GM19452 (cell line): ENCODE data around the gene IL12RB2.
"Not testable (repeated sequence)": the region's sequence is repeated elsewhere in the genome, so short reads cannot be mapped to it uniquely, and the experiment has no call there.

ENCODE experiments used
- ATAC-seq: cut with Tn5 transposase; IDR thresholded peaks from one replicate; pipeline ENCODE4 v1.9.1; 2021; ENCODE audit not compliant: unreplicated experiment

Gene IL12RB2

DNA sequence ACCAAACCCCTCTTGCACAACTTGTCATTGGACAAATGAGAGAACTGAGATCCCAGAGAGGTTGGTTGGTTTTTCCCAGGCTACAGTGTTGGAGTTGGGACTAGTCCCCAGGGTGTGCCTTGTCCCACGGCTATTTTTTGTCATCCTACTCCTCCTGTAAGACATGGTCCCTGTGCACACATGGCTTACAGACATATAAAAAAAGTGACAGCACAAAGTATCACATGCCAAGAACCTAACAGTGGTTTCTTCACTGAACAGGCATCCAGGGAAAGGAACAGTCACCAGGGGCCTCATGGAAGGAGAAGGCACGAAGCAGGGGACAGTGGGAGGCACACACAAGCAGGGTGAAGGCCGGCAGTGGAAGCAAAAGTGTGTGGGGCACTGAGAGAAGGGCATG is 86.1 kb downstream of the IL12RB2 start:
- no peak for ATAC-seq

DNA sequence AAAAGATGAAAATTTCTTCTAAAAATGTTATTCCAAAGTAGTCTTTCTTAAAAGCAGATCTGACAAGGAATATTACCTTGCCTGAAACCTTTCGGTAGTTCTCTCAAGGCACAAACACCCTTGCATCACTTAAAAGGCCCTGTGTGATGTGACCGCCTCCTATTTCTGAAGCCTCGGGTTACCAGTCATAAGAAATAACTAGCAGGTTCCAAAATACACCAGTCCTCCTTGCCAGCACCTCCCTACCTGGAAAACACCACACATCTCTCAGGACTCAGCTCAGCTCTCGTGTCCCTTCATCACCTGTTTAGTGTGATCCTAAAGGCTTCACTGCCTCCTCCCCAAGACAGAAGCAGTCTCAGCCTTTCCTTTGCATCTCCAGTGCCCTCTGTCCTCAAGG is 86.9 kb downstream of the IL12RB2 start:
- ATAC-seq: no peak

DNA sequence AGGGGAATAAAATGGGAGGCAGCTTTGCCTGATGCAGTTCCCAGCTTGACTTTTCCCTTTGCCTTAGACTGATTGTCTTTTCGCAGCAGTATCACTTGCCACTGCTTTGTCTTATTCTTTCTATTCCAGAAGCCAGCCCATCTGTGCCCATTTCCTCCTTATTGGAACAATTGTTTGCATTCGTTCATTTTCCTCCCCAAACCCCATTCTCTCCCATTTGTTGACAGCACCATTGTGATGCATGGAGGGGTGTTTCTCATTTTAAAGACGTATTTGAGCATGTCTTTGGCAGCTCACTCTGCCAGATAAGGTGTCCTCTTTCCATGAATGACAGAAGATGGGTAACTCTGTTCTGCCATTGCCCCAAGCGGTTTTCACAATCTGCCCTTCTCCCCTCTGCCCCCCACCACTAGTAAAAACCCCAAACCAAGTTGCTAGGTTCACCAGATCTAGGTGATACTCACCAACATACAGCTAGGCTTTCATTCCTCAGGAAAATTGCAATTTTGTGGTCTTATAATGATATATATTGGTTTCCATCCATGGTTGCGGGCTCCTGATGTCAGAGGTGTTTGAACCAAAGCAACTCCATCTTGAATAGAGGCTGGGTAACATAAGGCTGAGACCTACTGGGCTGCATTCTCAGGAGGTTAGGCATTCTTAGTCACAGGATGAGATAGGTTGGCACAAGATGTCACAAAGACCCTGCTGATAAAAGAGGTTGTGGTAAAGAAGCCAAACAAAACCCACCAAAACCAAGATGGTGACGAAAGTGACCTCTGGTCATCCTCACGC is 91.7 kb downstream of the IL12RB2 start:
- no peak for ATAC-seq

DNA sequence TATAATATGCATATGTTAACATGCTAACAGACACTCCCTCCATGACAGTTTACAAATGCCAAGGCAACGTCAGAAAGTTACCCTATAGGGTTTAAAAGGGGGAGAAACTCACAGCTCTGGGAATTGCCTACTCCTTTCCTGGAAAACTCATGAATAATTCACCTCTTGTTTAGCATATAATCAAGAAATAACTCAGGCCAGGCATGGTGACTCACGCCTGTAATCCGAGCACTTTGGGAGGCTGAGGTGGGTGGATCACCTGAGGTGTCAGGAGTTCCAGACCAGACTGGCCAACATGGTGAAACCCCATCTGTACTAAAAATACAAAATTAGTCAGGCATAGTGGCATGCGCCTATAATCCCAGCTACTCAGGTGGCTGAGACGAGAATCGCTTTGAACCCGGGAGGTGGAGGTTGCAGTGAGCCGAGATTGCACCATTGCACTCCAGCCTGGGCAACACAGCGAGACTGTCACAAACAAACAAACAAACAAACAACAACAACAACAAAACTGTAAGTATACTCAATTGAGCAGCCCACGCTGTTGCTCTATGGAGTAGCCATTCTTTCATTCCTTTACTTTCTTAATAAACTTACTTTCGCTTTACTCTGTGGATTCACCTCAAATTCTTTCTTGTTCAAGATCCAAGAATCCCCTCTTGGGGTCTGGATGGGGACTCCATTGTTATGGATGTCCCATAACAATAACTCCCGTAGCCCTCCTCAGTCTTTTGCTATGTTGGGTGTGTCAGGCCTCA is 92.5 kb downstream of the IL12RB2 start:
- not testable (repeated sequence) for ATAC-seq

DNA sequence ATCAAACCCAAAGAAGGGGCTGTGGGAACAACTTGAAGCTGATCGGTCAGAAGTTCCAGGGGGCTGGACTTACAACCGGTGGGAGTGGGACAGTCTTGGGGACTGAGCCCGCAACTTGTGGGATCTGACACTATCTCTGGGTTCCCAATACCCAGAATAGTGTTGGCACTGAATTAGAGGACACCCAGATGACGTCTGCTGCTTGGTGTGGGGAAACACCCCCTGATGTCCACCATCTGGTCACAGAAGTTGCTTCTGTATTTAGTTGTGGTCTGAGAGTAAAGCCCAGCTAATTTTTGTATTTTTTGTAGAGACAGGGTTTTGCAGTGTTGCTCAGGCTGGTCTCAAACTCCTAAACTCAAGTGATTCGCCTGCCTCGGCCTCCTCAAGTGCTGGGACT is 93.8 kb downstream of the IL12RB2 start:
- no peak for ATAC-seq

- ATAC-seq: no peak
These were observed 96.5 kb downstream of the IL12RB2 start for GRCh38 chr1:67404212-67404620.

DNA sequence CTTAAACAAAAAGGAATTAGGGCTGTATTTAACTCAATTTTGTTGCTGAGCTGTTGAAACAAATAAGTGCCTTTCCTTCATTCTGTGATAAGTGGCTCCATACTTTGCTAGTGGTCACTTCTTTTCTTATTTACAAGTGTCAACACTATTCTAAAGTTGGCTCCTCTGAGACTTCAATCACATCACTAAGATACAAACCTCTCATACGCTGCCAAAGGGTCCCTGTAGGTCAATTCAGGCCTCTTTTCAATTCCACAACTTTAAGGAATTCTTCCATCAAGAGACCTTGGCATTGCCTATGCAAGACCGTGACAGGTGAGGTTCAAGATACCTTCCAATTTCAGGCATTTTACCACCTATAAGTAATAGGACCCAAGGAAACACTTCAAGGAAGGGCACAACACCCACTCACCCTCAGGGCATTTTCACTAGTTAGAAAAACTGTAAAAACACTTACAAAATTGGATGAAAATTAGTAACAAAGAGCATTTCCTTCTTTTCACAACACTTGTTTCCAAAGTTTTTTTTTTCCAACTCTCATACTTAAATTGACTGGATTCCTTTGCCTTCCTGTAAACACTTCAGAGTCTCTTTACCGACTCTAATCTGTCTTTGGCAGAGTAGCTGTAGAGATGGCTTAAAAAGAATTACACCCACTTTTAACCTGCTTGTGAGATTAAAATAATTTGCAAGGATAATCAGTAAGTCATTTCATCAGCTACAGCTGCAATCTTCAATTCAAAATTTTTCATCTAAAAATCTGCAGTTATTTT is 98.0 kb downstream of the IL12RB2 start:
- ATAC-seq: no peak

DNA sequence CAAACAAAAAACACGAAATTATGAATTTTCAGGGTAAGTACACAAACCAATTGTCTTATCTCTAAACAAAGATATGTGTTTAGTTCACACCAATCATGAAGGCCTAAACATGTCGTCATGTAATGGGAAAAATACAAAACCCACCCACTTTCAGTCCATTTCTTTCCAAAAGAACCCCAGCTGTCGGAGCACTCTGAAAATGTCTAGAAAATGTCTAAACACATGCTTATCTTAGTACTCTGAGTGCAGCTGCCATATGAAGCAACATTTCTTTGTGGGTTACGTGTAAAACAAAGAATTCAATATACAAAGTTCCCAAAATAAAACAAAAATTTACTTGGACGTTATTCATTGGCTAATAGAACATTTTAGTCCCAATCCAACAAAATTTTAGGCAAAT is 99.8 kb downstream of the IL12RB2 start:
- ATAC-seq: no peak

DNA sequence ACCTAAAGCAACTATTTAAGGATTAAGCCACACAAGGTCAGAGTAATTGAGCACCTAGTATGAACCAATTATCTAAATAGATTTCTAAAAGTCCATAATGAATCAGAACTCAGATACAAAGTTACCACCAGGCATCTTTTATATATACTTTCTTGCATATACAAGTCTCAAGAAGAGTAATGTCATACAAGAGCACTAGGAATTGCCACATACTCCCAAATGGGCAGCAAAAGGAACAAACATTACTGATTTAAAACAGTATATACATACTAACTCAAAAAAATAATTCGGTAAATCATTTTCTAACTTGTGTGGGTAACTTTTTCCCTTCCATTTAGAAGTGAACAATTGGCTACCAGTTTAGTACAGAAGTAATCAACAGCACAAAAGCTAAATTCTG is 100.5 kb downstream of the IL12RB2 start:
- no peak for ATAC-seq

GRCh38 chr1:67413101-67413500 is 105.4 kb downstream of the IL12RB2 start:
- not testable (repeated sequence) for ATAC-seq

- ATAC-seq: no peak
These were observed 106.9 kb downstream of the IL12RB2 start for GRCh38 chr1:67414574-67414973.

DNA sequence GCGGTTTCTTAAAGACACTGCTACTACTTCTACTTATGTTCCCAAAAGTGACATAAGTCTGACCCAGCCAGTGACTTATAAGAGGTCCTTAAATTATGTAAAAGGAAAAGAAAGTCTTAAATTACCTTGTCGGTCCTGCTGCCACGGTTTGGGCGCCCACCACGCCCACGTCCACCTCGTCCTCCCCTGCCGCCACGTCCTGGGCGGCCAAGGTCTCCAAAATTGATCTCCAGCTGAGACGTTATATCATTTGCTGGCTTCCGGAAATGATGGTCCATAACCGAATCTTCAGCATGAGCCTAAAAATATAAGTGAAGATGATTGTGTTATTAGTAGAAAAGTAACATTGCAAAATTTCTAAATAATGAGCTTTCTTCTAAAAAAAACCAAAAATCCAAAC is 107.4 kb downstream of the IL12RB2 start:
- no peak for ATAC-seq

DNA sequence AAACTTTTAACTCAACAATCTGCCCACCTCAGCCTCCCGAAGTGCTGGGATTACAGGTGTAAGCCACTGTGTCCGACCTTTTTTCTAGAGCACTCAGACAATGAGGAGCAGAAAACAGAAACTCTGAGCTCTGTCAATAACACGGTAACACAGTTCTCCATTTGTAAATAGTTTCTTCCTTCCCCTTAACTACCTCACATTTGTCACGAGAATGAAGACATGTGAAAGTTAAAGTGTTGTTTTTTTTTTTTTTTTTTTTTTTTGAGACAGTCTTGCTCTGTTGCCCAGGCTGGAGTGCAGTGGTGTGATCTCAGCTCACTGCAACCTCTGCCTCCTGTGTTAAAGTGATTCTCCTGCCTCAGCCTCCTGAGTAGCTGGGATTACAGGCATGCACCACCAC is 110.1 kb downstream of the IL12RB2 start:
- not testable (repeated sequence) for ATAC-seq

- ATAC-seq: no peak
These were observed 111.3 kb downstream of the IL12RB2 start for GRCh38 chr1:67418839-67419586.

- ATAC-seq: no peak
These were observed 113.3 kb downstream of the IL12RB2 start for GRCh38 chr1:67420835-67421492.

DNA sequence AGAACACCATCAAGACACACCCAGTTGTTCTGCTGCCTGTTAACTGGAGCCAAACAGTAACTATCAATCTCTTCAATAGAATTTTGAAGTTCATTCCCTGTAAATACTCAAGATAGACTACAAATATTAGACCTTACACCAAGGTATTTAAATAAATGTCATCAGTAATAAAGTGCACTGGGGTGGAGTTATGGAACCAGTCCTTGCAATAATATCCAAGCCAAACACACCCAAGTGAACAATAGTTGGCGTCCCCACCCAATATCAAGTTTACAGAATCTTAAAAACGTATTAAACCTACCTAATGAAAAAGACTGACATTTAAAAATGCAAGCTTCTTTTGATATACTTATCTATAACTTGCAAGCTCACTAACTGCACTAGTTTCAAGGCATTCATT is 119.8 kb downstream of the IL12RB2 start:
- ATAC-seq: no peak

DNA sequence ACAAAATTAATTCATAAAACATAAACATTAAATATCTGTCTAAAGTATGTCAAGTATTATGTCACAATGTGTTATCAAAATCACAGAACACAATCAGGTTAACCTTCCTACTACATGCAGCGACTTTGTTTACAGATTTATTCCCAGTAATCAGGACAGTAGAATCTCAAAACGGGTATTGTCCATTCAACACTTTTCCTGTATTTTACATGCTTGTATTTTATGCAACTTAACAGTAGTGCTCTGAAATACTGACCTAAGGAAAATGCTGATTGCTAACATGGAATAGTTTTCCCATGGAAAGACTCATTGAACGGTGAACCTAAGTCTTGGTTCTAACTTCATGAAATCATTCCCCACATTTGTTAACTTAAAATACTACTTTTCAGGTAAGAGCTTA is 120.3 kb downstream of the IL12RB2 start:
- no peak for ATAC-seq

DNA sequence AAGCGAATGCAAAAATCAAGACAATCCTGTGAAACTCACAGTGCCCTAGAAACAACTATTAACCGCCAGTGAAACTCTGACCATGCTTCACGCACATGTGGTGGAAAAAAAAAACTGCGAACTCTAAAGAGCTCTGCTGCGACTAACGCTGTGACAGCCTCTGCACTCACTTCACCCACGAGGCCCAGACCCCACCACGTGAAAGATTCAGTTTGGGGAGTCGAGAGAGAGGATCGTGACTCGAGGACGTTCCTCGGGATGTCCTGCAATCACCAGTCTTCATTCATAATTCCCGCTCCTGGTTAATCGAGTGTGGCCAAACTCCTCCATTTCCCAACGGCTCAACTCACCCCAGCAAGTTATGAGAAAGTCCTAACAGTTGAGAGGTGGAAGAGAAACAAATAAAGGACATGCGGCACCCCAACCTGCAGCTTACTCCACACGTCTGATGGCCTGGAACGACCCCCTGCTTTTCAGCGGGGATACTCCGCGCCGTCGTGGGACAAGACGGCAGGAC is 121.4 kb downstream of the IL12RB2 start:
- no peak for ATAC-seq

DNA sequence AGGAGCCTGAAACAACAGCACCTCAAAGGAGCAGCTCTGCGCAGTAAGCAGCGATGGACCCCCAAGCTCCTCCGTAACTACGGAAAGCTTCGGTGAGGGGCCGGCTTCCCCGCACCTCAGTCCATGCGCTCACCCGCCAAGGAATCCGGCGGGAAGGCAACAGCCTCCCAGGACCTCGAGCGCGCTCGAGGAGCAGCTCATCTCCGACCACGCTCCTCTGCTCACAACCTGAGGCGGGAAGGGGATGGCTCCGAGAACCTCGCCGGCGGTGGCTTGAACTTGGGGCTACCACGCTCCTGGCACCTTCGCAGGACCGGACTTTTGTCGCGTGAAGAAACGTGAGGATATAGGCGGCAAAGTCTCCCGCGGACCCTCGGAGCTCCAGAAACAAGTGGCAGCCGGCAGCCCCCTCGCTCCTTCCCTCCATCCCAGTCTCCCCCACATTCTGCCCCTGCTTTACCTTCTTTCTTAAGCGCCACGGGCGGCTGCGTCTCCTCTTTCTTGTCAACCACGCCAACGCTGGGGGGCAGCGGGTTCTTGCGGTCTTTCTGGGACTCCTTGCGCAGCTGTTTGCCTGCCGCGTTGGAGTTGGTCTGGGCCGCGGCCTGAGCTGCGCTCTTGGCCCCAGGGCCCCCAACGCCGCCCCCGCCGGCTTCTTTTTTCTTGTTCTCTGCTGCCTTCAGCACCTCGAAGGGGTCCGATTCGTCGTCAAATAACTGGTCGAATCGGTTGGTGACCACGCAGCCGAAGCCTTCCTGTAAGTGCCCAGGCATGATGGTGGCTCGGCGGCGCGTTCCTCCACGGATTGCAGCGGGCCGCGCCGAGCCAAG is 122.1 kb downstream of the IL12RB2 start:
- peak; percentile 4 for ATAC-seq
